CD14-positive monocyte (primary cell): ENCODE measurements around the gene RYR3. TPM values are rescaled to one million over a fixed set of nuclear protein-coding genes. Genes with fewer than 3 reads are reported as not detected.
A peak's percentile ranks its signal among the peaks of the same experiment; 100 is the strongest.

Experiments
- DNase-seq, 3 donors: peaks; one replicate each; pipeline ENCODE4 v3.0.0-alpha.2; 2011 to 2022
- H2AFZ ChIP-seq: 2 replicates; pipeline ENCODE4 v1.6.0; 2012; ENCODE audit warnings: mild to moderate bottlenecking, low read depth, low read length, inconsistent platforms; ENCODE audit not compliant: insufficient read depth, poor library complexity, severe bottlenecking
- H3K27ac ChIP-seq, 2 donors: 1 replicate in 1 of 2; 2 replicates in 1 of 2; pipeline ENCODE4 v1.5.1; 2012 to 2013; ENCODE audit warnings: low read length in 2 of 2, control low read depth in 1 of 2, inconsistent platforms in 1 of 2, low read depth in 1 of 2, mild to moderate bottlenecking in 1 of 2
- H3K27me3 ChIP-seq, 2 donors: one replicate each; pipeline versions ENCODE4 v1.6.0 to v1.6.1; 2011 to 2013; ENCODE audit warnings: low read length in 2 of 2; ENCODE audit not compliant: control insufficient read depth in 2 of 2, insufficient read depth in 2 of 2
- H3K36me3 ChIP-seq, 2 donors: replicated peaks in 1 of 2; 1 replicate in 1 of 2; 2 replicates in 1 of 2; pipeline versions ENCODE4 v1.5.1 to v1.6.1; 2012 to 2013; ENCODE audit warnings: low read length in 2 of 2, control low read depth in 1 of 2, inconsistent platforms in 1 of 2, mild to moderate bottlenecking in 1 of 2; ENCODE audit not compliant: insufficient read depth in 2 of 2, control insufficient read depth in 1 of 2
- H3K4me1 ChIP-seq, 2 donors: 1 replicate in 1 of 2; 2 replicates in 1 of 2; pipeline versions ENCODE4 v1.5.1 to v1.6.1; 2012 to 2013; ENCODE audit warnings: low read length in 2 of 2, control low read depth in 1 of 2, inconsistent platforms in 1 of 2, mild to moderate bottlenecking in 1 of 2, moderate library complexity in 1 of 2; ENCODE audit not compliant: insufficient read depth in 2 of 2, control insufficient read depth in 1 of 2
- H3K4me2 ChIP-seq: replicated peaks from 2 replicates; pipeline ENCODE3; 2012; ENCODE audit warnings: low read length, moderate library complexity, mild to moderate bottlenecking; ENCODE audit not compliant: poor library complexity, severe bottlenecking; ENCODE audit errors: extremely low read depth
- H3K4me3 ChIP-seq, 3 experiments: fragments of 200-600 bp in 1 of 3; sonication (generic) in 1 of 3; replicated peaks in 1 of 3; 1 replicate in 2 of 3; 2 replicates in 1 of 3; pipeline ENCODE4 v1.5.1; 2011 to 2013; ENCODE audit warnings: low read length in 3 of 3, mild to moderate bottlenecking in 3 of 3, control low read depth in 2 of 3, low read depth in 2 of 3, inconsistent platforms in 1 of 3, moderate library complexity in 1 of 3
- H3K79me2 ChIP-seq: 2 replicates; pipeline ENCODE4 v1.6.0; 2012; ENCODE audit warnings: mild to moderate bottlenecking, control low read depth, inconsistent platforms, low read length, moderate library complexity; ENCODE audit not compliant: insufficient read depth
- H3K9ac ChIP-seq: 2 replicates; pipeline ENCODE4 v1.6.0; 2017; ENCODE audit warnings: low read length, mild to moderate bottlenecking; ENCODE audit not compliant: insufficient read depth, poor library complexity, severe bottlenecking
- H3K9me3 ChIP-seq, 2 donors: replicated peaks in 1 of 2; 1 replicate in 1 of 2; 2 replicates in 1 of 2; pipeline versions ENCODE4 v1.5.1 to v1.6.1; 2012 to 2013; ENCODE audit warnings: low read length in 2 of 2, control low read depth in 1 of 2; ENCODE audit not compliant: control insufficient read depth in 1 of 2, insufficient read depth in 1 of 2
- H4K20me1 ChIP-seq: 2 replicates; pipeline ENCODE4 v1.6.0; 2012; ENCODE audit warnings: mild to moderate bottlenecking, low read length, control low read depth, moderate library complexity; ENCODE audit not compliant: insufficient read depth
- H3K27ac Mint-ChIP-seq, 7 donors: one replicate each; pipeline ENCODE4 v1.8.0; 2020; ENCODE audit warnings: mild to moderate bottlenecking in 7 of 7, mixed read lengths in 7 of 7, moderate library complexity in 6 of 7, inconsistent platforms in 2 of 7
- H3K27me3 Mint-ChIP-seq, 3 donors: one replicate each; pipeline ENCODE4 v1.8.0; 2021 to 2022; ENCODE audit warnings: low read depth in 3 of 3, mild to moderate bottlenecking in 3 of 3, mixed read lengths in 3 of 3, moderate library complexity in 3 of 3, inconsistent platforms in 1 of 3
- H3K36me3 Mint-ChIP-seq, 2 donors: one replicate each; pipeline ENCODE4 v1.8.0; 2020; ENCODE audit warnings: mixed read lengths in 2 of 2, inconsistent platforms in 1 of 2, mild to moderate bottlenecking in 1 of 2
- H3K4me1 Mint-ChIP-seq: one replicate; pipeline ENCODE4 v1.8.0; 2020; ENCODE audit warnings: mild to moderate bottlenecking, mixed read lengths
- H3K4me3 Mint-ChIP-seq, 2 donors: one replicate each; pipeline ENCODE4 v1.8.0; 2020; ENCODE audit warnings: mild to moderate bottlenecking in 2 of 2, mixed read lengths in 2 of 2, moderate library complexity in 1 of 2
- H3K9me3 Mint-ChIP-seq, 7 donors: one replicate each; pipeline ENCODE4 v1.8.0; 2020 to 2022; ENCODE audit warnings: mixed read lengths in 7 of 7, mild to moderate bottlenecking in 6 of 7, moderate library complexity in 6 of 7, inconsistent platforms in 2 of 7
- CTCF ChIP-seq: fragments of 200-600 bp; IDR thresholded peaks from one replicate; pipeline ENCODE4 v1.8.0; 2022; ENCODE audit warnings: antibody characterized with exemption, mild to moderate bottlenecking
- WGBS: methylation state at CpG from one replicate; pipeline ENCODE4 v1.1.5; 2013; ENCODE audit warnings: missing lambda C conversion rate; ENCODE audit not compliant: insufficient coverage; 5-methylcytosine and 5-hydroxymethylcytosine counted together
- intact Hi-C, 2 donors: fragments of 100-400 bp; cut with micrococcal nuclease; formaldehyde crosslinking; loops; one replicate each; pipeline versions ENCODE4 v1.15.0 to v1.15.1; 2023
- polyA plus RNA-seq, 3 donors: library from polyadenylated mRNA; depleted of rRNA in 1 of 3; unstranded in 2 of 3; stranded (reverse) in 1 of 3; fragments of 300-500 nt in 2 of 3; fragments of >200 nt in 1 of 3; fragmentation: Illumina TruSeq in 2 of 3; gene quantifications; 1 replicate in 2 of 3; 2 replicates in 1 of 3; pipeline ENCODE4 v1.2.3, GENCODE V29; 2012 to 2021

Gene RYR3
- polyA plus RNA-seq, 3 donors, result not detected

- H3K27ac Mint-ChIP-seq, result no peak overlapping the region
- Histone ChIP-seq H3K27me3 (no peaks in the 10 kb centered on the region), H3K4me3 (no peak overlapping the region), H3K36me3 (no peaks in the 10 kb centered on the region), H4K20me1 (no peaks in the 10 kb centered on the region), H3K9me3 (peaks cover 0 to 9% of the 10 kb centered on the region in 2 donors), H3K9ac (no peak overlapping the region), H3K4me1 (no peaks in the 10 kb centered on the region), H3K27ac (no peak overlapping the region), H2AFZ (no peak overlapping the region), H3K4me2 (no peak overlapping the region), H3K79me2 (no peaks in the 10 kb centered on the region)
- intact Hi-C loops, result no loop called here
- H3K4me3 Mint-ChIP-seq, result peak overlapping the region in 1 of 2 donors; percentile 10
- H3K36me3 Mint-ChIP-seq, result no peaks in the 10 kb centered on the region
- WGBS, result 62% methylated on average over 4 of the region's 6 CpGs
- peaks cover 0 to 12% (median 6%) of the 10 kb centered on the region in 7 donors for H3K9me3 Mint-ChIP-seq
- H3K4me1 Mint-ChIP-seq, result peaks cover 5% of the 10 kb centered on the region
- TF ChIP-seq CTCF, result no peak
- DNase-seq, result peak; percentile 1 to 40 (median 13)
- H3K27me3 Mint-ChIP-seq, result peaks cover 0 to 2% (median 1%) of the 10 kb centered on the region in 3 donors
Observed at GRCh38 chr15:33656168-33656567, 345.4 kb downstream of the RYR3 start.

- DNase-seq, result no peak
- Histone ChIP-seq H2AFZ (no peak overlapping the region), H3K27ac (no peak overlapping the region), H3K27me3 (no peaks in the 10 kb centered on the region), H3K4me1 (no peaks in the 10 kb centered on the region), H3K9ac (no peak overlapping the region), H4K20me1 (no peaks in the 10 kb centered on the region), H3K36me3 (no peaks in the 10 kb centered on the region), H3K9me3 (peaks cover 0 to 9% of the 10 kb centered on the region in 2 donors), H3K4me2 (no peak overlapping the region), H3K79me2 (no peaks in the 10 kb centered on the region), H3K4me3 (no peak overlapping the region)
- intact Hi-C loops, result no loop called here
- Mint-ChIP-seq H3K9me3 (peaks cover 0 to 9% (median 5%) of the 10 kb centered on the region in 7 donors), H3K27me3 (peaks cover 0 to 2% (median 1%) of the 10 kb centered on the region in 3 donors), H3K4me1 (peaks cover 5% of the 10 kb centered on the region), H3K27ac (no peak overlapping the region), H3K36me3 (no peaks in the 10 kb centered on the region), H3K4me3 (no peak overlapping the region)
- no peak for TF ChIP-seq CTCF
- 94% methylated on average over 16 of the region's 16 CpGs for WGBS
Observed at GRCh38 chr15:33660151-33660550, 349.4 kb downstream of the RYR3 start.
